ENCODE data around the gene S100A2.

- TF ChIP-seq CTCF (conservative IDR thresholded peaks at IDR 0.05) = no peak
- no peak for TF ChIP-seq ZFX (IDR thresholded peaks at IDR 0.05)
These were observed 20.7 kb upstream of the S100A2 start for GRCh38 chr1:153586347-153586746.
